ENCODE measurements around the gene CACNG6.

CACNG6 gene

DNA sequence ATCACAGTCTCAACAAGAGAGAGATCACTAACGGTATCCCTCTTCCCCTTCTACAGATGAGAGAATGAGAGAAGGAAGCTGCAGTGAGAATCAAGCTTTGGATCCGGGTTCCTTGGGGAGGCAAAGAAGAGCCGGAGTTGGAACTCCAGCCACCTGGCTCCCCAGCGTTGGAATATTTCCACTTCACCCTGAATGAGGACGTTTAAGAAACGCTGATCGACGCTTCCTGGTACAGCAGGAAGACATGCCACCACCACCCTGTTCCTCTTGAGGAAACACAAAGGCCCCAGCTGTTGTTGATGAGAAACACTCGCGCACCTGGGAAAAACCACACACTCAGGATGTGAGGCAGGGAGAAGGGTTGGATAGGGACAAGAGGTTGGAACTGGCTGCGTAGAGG is 40.0 kb upstream of the CACNG6 start:
- TF ChIP-seq EZH2 (IDR thresholded peaks at IDR 0.05; ENCODE audit: borderline replicate concordance, low read length) = no peak
- TF ChIP-seq, protein P1, sequence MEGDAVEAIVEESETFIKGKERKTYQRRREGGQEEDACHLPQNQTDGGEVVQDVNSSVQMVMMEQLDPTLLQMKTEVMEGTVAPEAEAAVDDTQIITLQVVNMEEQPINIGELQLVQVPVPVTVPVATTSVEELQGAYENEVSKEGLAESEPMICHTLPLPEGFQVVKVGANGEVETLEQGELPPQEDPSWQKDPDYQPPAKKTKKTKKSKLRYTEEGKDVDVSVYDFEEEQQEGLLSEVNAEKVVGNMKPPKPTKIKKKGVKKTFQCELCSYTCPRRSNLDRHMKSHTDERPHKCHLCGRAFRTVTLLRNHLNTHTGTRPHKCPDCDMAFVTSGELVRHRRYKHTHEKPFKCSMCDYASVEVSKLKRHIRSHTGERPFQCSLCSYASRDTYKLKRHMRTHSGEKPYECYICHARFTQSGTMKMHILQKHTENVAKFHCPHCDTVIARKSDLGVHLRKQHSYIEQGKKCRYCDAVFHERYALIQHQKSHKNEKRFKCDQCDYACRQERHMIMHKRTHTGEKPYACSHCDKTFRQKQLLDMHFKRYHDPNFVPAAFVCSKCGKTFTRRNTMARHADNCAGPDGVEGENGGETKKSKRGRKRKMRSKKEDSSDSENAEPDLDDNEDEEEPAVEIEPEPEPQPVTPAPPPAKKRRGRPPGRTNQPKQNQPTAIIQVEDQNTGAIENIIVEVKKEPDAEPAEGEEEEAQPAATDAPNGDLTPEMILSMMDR (IDR thresholded peaks at IDR 0.05; ENCODE audit: low read length) = no peak
- Histone ChIP-seq H3K9me2 (ENCODE audit: low read depth, low read length) (no peaks in the 10 kb centered on the region), H3K36me3 (ENCODE audit: insufficient read depth, low read length) (no peaks in the 10 kb centered on the region), H3K79me2 (ENCODE audit: insufficient read depth, low read length) (no peaks in the 10 kb centered on the region), H2AFZ (ENCODE audit: low read length) (no peak overlapping the region), H3K9ac (ENCODE audit: low read length) (no peak overlapping the region), H3K4me2 (ENCODE audit: low read length) (no peak overlapping the region), H3K4me1 (ENCODE audit: insufficient read depth, low read length, severe bottlenecking) (no peaks in the 10 kb centered on the region), H3K4me3 (ENCODE audit: low read depth, low read length, poor library complexity, severe bottlenecking) (no peak overlapping the region), H4K20me1 (ENCODE audit: insufficient read depth, low read length) (no peaks in the 10 kb centered on the region), H3K27me3 (ENCODE audit: insufficient read depth, low read length) (no peaks in the 10 kb centered on the region), H3K9me3 (ENCODE audit: low read length) (no peaks in the 10 kb centered on the region), H3K27ac (ENCODE audit: low read depth, low read length, poor library complexity, severe bottlenecking) (no peak overlapping the region), H3F3A (ENCODE audit: insufficient read depth, low read length) (no peaks in the 10 kb centered on the region)

DNA sequence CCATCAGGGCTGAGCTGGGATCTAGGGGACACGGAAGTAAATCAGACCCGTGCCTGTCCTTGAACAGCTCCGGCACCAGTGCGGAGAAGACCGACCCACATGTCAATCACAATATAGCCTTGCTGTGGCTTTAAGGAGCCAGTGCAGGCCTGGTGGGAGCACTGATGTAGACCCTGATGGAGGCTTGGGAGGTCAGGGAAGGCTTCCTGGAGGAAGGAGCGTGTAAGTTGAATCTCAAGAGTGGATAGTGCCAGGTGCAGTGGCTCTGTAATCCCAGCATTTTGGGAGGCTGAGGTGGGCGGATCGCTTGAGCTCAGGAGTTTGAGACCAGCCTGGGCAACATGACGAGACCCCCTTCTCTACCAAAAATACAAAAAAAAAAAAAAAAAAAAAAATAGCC is 39.5 kb upstream of the CACNG6 start:
- H3K79me2 ChIP-seq (ENCODE audit: insufficient read depth, low read length) = no peaks in the 10 kb centered on the region
- no peak overlapping the region for H3K4me3 ChIP-seq (ENCODE audit: low read depth, low read length, poor library complexity, severe bottlenecking)
- H3K4me2 ChIP-seq (ENCODE audit: low read length) = no peak overlapping the region
- no peaks in the 10 kb centered on the region for H4K20me1 ChIP-seq (ENCODE audit: insufficient read depth, low read length)
- no peaks in the 10 kb centered on the region for H3K4me1 ChIP-seq (ENCODE audit: insufficient read depth, low read length, severe bottlenecking)
- no peaks in the 10 kb centered on the region for H3K27me3 ChIP-seq (ENCODE audit: insufficient read depth, low read length)
- no peaks in the 10 kb centered on the region for H3K36me3 ChIP-seq (ENCODE audit: insufficient read depth, low read length)
- H3F3A ChIP-seq (ENCODE audit: insufficient read depth, low read length) = no peaks in the 10 kb centered on the region
- H3K9me3 ChIP-seq (ENCODE audit: low read length) = no peaks in the 10 kb centered on the region
- no peak overlapping the region for H2AFZ ChIP-seq (ENCODE audit: low read length)
- no peaks in the 10 kb centered on the region for H3K9me2 ChIP-seq (ENCODE audit: low read depth, low read length)
- H3K9ac ChIP-seq (ENCODE audit: low read length) = no peak overlapping the region
- TF ChIP-seq, protein P1 (IDR thresholded peaks at IDR 0.05; ENCODE audit: low read length) = no peak
- TF ChIP-seq EZH2 (IDR thresholded peaks at IDR 0.05; ENCODE audit: borderline replicate concordance, low read length) = no peak
- no peak overlapping the region for H3K27ac ChIP-seq (ENCODE audit: low read depth, low read length, poor library complexity, severe bottlenecking)

DNA sequence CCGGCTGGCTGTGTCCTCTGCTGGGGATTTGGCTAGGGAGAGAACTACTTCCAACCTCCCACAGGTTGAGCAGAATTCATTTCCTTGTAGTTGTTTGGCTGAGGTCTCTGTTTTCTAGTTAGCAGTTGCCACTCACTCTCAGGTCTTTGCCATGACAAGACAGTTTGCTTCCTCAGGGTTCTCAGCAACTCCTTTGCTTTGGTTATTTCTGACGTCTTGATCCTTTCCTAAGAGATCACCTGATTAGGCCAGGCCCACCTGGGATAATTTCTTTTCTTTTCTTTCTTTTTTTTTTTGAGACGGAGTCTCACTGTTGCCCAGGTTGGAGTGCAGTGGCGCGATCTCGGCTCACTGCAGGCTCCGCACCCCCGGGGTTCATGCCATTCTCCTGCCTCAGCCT is 38.1 kb upstream of the CACNG6 start:
- Histone ChIP-seq H3K9me2 (ENCODE audit: low read depth, low read length) (no peaks in the 10 kb centered on the region), H3K79me2 (ENCODE audit: insufficient read depth, low read length) (no peaks in the 10 kb centered on the region), H3K27me3 (ENCODE audit: insufficient read depth, low read length) (no peaks in the 10 kb centered on the region), H3K4me1 (ENCODE audit: insufficient read depth, low read length, severe bottlenecking) (no peaks in the 10 kb centered on the region), H2AFZ (ENCODE audit: low read length) (no peak overlapping the region), H3K27ac (ENCODE audit: low read depth, low read length, poor library complexity, severe bottlenecking) (no peak overlapping the region), H3K9ac (ENCODE audit: low read length) (no peak overlapping the region), H3K9me3 (ENCODE audit: low read length) (no peaks in the 10 kb centered on the region), H3K4me2 (ENCODE audit: low read length) (no peak overlapping the region), H3K36me3 (ENCODE audit: insufficient read depth, low read length) (no peaks in the 10 kb centered on the region), H3F3A (ENCODE audit: insufficient read depth, low read length) (no peaks in the 10 kb centered on the region), H4K20me1 (ENCODE audit: insufficient read depth, low read length) (no peaks in the 10 kb centered on the region), H3K4me3 (ENCODE audit: low read depth, low read length, poor library complexity, severe bottlenecking) (no peak overlapping the region)
- no peak for TF ChIP-seq EZH2 (IDR thresholded peaks at IDR 0.05; ENCODE audit: borderline replicate concordance, low read length)
- TF ChIP-seq, protein P1 (IDR thresholded peaks at IDR 0.05; ENCODE audit: low read length) = no peak

All from OCI-LY1 (cell line).